ENCODE data around the gene TAX1BP3. TPM values are rescaled to one million over a fixed set of nuclear protein-coding genes. Genes with fewer than 3 reads are reported as not detected.

The TAX1BP3 gene
- total RNA-seq, result 160 and 202 TPM in 2 replicates

DNA sequence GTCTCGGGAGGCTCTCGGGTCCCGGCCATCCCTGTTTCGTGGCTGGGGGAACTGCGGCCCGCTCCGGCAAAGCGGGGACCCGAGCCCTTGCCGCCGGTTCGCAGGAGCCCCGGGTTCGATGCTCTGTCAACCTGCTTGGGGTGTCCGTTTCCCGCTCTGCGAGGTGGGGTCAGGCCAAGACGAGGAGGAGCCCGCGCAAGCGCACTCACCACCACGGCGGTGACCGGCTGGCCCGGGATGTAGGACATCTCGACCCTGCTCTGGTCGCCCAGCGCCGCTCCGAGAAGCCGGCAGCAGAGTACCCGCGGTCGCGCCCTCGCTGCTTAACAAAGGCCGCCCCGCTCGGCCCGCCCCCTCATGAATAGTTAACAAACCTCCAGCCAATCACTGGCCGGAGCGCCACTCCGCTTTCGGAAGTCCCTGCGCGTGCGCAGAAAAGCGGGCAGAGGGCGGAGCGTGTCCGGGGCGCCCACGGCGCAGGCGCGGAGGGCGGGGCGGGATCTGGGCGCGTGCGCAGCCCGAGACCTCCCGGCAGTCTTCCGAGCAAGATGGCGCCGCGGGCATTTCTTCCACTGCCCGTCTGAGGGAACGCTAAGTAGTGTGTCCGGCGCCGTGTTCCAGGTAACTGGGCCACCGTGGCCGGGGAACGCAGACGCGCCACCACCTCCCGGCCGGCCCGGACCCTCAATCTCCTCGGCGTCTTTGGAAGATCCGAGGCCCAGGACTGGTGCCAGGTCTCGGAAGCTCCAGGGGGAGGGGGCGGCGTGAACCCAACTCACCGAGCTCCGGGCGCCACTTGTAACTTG lies at the start of gene TAX1BP3, which contains the start of gene EMC6:
TAX1BP3 (minus strand) TSS at position 300 of the 806 bp plus-strand sequence; CDS start at position 248, 52 bp downstream.
EMC6 (plus strand) TSS at position 534 of the 806 bp plus-strand sequence. CDS start 335 bp downstream, outside the sequence.

GRCh38 chr17:3695723-3696411 lies 27.5 kb upstream of the TAX1BP3 start, which contains the start of gene P2RX5:
Gene P2RX5 (minus strand): TSS chr17:3696155. CDS start chr17:3696005, 150 bp downstream.

GRCh38 chr17:3636154-3636907 lies 32.0 kb downstream of the TAX1BP3 start, which contains the start of the genes CTNS and SHPK:
Gene CTNS (plus strand): TSS chr17:3636760. CDS start chr17:3640207, 3,447 bp downstream.
Gene SHPK (minus strand): TSS chr17:3636250. CDS start chr17:3636219, 31 bp downstream.

Other genes with a start within 250 kb of the TAX1BP3 start
- gene OR1E2, start 234.7 kb downstream of the TAX1BP3 start, total RNA-seq, result not detected in 2 replicates
- gene SPATA22, start 196.8 kb downstream of the TAX1BP3 start, total RNA-seq, result 0.49 and 0.85 TPM in 2 replicates
- gene ASPA, start 192.6 kb downstream of the TAX1BP3 start, total RNA-seq, result 0.16 and 1.6 TPM in 2 replicates
- gene TRPV3, start 110.8 kb downstream of the TAX1BP3 start, total RNA-seq, result 0.73 and 0.81 TPM in 2 replicates
- gene TRPV1, start 59.2 kb downstream of the TAX1BP3 start, total RNA-seq, result 1.6 and 1.9 TPM in 2 replicates
- 9.2 and 11.8 TPM in 2 replicates for gene SHPK, start 32.3 kb downstream of the TAX1BP3 start, total RNA-seq
- gene CTNS, start 31.8 kb downstream of the TAX1BP3 start, total RNA-seq, result 18.8 and 22.2 TPM in 2 replicates
- gene EMC6, start 234 bp upstream of the TAX1BP3 start, total RNA-seq, result 6.6 and 10.2 TPM in 2 replicates
- gene P2RX5, start 27.6 kb upstream of the TAX1BP3 start, total RNA-seq, result not detected in 2 replicates
- 0.97 and 1.1 TPM in 2 replicates for gene HASPIN, start 55.3 kb upstream of the TAX1BP3 start, total RNA-seq
- gene ITGAE, start 132.6 kb upstream of the TAX1BP3 start, total RNA-seq, result 10.2 and 11.4 TPM in 2 replicates
- 21.9 and 23.9 TPM in 2 replicates for gene NCBP3, start 177.7 kb upstream of the TAX1BP3 start, total RNA-seq
- gene CAMKK1, start 224.5 kb upstream of the TAX1BP3 start, total RNA-seq, result 2.9 and 4.1 TPM in 2 replicates
- gene P2RX1, start 247.9 kb upstream of the TAX1BP3 start, total RNA-seq, result not detected in 2 replicates